Esophagus muscularis mucosa (tissue), 4 donors: ENCODE measurements around the gene LTBP1. TPM values are rescaled to one million over a fixed set of nuclear protein-coding genes. Genes with fewer than 3 reads are reported as not detected.

Experiments used
- DNase-seq: peaks from one replicate; pipeline ENCODE4 v3.0.0-alpha.2; 2017; ENCODE audit errors: extremely low spot score
- H3K27ac ChIP-seq, 4 donors: fragments of 200-600 bp; sonication (generic); replicated peaks in 1 of 4; 1 replicate in 3 of 4; 2 replicates in 1 of 4; pipeline ENCODE4 v1.5.1; 2016 to 2019; ENCODE audit warnings: mild to moderate bottlenecking in 1 of 4
- H3K27me3 ChIP-seq, 4 donors: fragments of 200-600 bp; sonication (generic); one replicate each; pipeline versions ENCODE4 v1.5.1 to v1.6.0; 2016 to 2019
- H3K36me3 ChIP-seq, 4 donors: fragments of 200-600 bp; sonication (generic); one replicate each; pipeline ENCODE4 v1.5.1; 2016 to 2019
- H3K4me1 ChIP-seq, 4 donors: fragments of 200-600 bp; sonication (generic); one replicate each; pipeline ENCODE4 v1.5.1; 2016 to 2019
- H3K4me3 ChIP-seq, 4 donors: fragments of 200-600 bp; sonication (generic); 1 replicate in 2 of 4; 2 replicates in 2 of 4; pipeline ENCODE4 v1.5.1; 2016 to 2019; ENCODE audit warnings: mild to moderate bottlenecking in 4 of 4, moderate library complexity in 1 of 4
- H3K9me3 ChIP-seq, 4 donors: fragments of 200-600 bp; sonication (generic); 1 replicate in 3 of 4; 2 replicates in 1 of 4; pipeline ENCODE4 v1.5.1; 2016 to 2019
- EP300 ChIP-seq: sonication (generic); formaldehyde crosslinking; IDR thresholded peaks from one replicate; pipeline ENCODE4 v1.6.1; 2017; ENCODE audit warnings: antibody characterized with exemption
- POLR2A ChIP-seq: fragments of 450-650 bp; IDR thresholded peaks from one replicate; pipeline ENCODE4 v1.6.1; 2017; ENCODE audit warnings: antibody characterized with exemption, moderate library complexity, mild to moderate bottlenecking, low read depth
- POLR2AphosphoS5 ChIP-seq, 2 donors: sonication (generic); formaldehyde crosslinking; IDR thresholded peaks; one replicate each; pipeline ENCODE4 v1.6.1; 2017; ENCODE audit warnings: antibody characterized with exemption in 2 of 2
- WGBS: methylation state at CpG from one replicate; pipeline ENCODE4 v1.1.5; 2018; 5-methylcytosine and 5-hydroxymethylcytosine counted together
- intact Hi-C: fragments of 100-400 bp; cut with DNase I; formaldehyde crosslinking; loops from one replicate; pipeline ENCODE4 v1.15.1; 2023
- total RNA-seq, 4 donors: library from RNA; depleted of rRNA; stranded (reverse); fragments of >200 nt; gene quantifications; one replicate each; pipeline versions ENCODE4 v1.1.0 to v1.2.1, GENCODE V29; 2016
- TF ChIP-seq, protein P1 (sequence below), 3 experiments: fragments of 200-600 bp in 2 of 3; fragments of 450-650 bp in 1 of 3; sonication (generic) in 2 of 3; IDR thresholded peaks; one replicate each; pipeline ENCODE4 v1.5.1; 2017 to 2019; ENCODE audit warnings: antibody characterized with exemption in 3 of 3, mild to moderate bottlenecking in 2 of 3, moderate library complexity in 1 of 3

Gene LTBP1
- total RNA-seq, 4 donors from 2014 or later = 254 to 465 (median 368) TPM

DNA sequence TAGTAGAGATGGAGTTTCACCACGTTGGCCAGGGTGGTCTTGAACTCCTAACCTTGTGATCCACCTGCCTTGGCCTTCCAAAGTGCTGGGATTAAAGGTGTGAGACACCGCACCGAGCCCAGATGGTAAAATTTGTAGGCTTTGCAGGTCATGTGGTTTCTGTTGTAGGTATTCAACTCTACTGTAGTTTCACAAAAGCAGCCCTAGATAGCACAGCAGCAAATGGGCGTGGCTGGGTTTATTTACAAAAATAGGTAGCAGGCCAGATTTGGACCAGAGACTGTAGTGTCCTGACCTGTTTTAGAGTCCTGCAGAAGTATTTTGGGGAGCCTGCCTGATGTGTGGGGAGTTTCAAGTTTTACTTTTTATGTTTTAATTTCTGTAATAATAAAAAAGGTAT, 445.6 kb downstream of the LTBP1 start:
- no peak for DNase-seq
- TF ChIP-seq POLR2AphosphoS5 (IDR thresholded peaks at IDR 0.05) = no peak
- no peak for TF ChIP-seq POLR2A
- no peak for TF ChIP-seq EP300
- Histone ChIP-seq H3K9me3 (no peaks in the 10 kb centered on the region), H3K4me3 (no peak overlapping the region), H3K27me3 (no peaks in the 10 kb centered on the region), H3K4me1 (peaks cover 0 to 50% (median 44%) of the 10 kb centered on the region in 4 donors), H3K27ac (peak overlapping the region in 2 of 4 donors; percentile 54 to 60), H3K36me3 (peaks cover 5 to 24% (median 10%) of the 10 kb centered on the region in 4 donors)
- intact Hi-C loops = no loop called here
- 85% methylated on average over 4 of the region's 4 CpGs for WGBS

- Histone ChIP-seq H3K4me3 (no peak overlapping the region), H3K27me3 (no peaks in the 10 kb centered on the region), H3K9me3 (no peaks in the 10 kb centered on the region), H3K36me3 (peaks cover 0 to 22% (median 10%) of the 10 kb centered on the region in 4 donors), H3K27ac (peak overlapping the region in 1 of 4 donors; percentile 5), H3K4me1 (peaks cover 5 to 40% (median 39%) of the 10 kb centered on the region in 4 donors)
- intact Hi-C loops = no loop called here
- TF ChIP-seq POLR2A (no peak), POLR2AphosphoS5 (IDR thresholded peaks at IDR 0.05) (no peak), EP300 (no peak)
- TF ChIP-seq, protein P1, sequence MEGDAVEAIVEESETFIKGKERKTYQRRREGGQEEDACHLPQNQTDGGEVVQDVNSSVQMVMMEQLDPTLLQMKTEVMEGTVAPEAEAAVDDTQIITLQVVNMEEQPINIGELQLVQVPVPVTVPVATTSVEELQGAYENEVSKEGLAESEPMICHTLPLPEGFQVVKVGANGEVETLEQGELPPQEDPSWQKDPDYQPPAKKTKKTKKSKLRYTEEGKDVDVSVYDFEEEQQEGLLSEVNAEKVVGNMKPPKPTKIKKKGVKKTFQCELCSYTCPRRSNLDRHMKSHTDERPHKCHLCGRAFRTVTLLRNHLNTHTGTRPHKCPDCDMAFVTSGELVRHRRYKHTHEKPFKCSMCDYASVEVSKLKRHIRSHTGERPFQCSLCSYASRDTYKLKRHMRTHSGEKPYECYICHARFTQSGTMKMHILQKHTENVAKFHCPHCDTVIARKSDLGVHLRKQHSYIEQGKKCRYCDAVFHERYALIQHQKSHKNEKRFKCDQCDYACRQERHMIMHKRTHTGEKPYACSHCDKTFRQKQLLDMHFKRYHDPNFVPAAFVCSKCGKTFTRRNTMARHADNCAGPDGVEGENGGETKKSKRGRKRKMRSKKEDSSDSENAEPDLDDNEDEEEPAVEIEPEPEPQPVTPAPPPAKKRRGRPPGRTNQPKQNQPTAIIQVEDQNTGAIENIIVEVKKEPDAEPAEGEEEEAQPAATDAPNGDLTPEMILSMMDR (IDR thresholded peaks at IDR 0.05) = no peak
- 88% methylated on average over 3 of the region's 3 CpGs for WGBS
- DNase-seq = no peak
These were observed 448.3 kb downstream of the LTBP1 start for GRCh38 chr2:33395034-33395433.

DNA sequence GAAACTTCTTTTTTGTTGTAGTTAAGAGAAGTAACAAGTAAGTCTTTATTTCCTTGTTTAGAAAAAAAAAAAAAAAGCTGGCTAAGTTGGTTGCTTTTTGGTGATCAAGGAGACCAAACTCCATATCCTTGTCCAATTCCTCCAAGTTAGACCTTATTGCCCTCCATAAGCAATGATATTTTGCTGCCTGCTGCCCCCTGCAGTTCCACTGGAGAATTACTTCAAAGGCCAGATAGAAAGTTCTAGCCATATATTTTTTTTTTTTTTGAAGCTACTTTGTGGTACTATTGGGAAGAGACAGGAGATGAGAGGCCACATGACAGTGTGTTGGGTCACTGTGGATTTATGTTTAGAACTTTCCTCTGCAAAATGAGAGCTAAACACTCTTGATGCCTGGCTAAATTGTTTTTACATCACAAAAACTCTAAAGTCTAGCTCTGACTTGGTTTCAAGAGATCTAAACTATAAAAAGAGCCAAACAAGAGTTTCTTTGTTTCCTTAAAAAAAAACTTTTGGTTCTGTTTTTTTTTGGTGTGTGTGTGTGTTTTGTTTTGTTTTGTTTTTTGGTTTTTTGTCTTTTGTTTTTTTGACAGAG, 449.0 kb downstream of the LTBP1 start:
- Histone ChIP-seq H3K4me3 (no peak overlapping the region), H3K9me3 (no peaks in the 10 kb centered on the region), H3K4me1 (peaks cover 5 to 40% (median 33%) of the 10 kb centered on the region in 4 donors), H3K36me3 (peaks cover 0 to 17% (median 10%) of the 10 kb centered on the region in 4 donors), H3K27ac (peak overlapping the region in 2 of 4 donors; percentile 3 to 5), H3K27me3 (no peaks in the 10 kb centered on the region)
- no peak for TF ChIP-seq POLR2AphosphoS5 (IDR thresholded peaks at IDR 0.05)
- TF ChIP-seq, protein P1 (IDR thresholded peaks at IDR 0.05) = peak; percentile 41 to 68 (median 49)
- intact Hi-C loops = no loop called here
- DNase-seq = no peak

DNA sequence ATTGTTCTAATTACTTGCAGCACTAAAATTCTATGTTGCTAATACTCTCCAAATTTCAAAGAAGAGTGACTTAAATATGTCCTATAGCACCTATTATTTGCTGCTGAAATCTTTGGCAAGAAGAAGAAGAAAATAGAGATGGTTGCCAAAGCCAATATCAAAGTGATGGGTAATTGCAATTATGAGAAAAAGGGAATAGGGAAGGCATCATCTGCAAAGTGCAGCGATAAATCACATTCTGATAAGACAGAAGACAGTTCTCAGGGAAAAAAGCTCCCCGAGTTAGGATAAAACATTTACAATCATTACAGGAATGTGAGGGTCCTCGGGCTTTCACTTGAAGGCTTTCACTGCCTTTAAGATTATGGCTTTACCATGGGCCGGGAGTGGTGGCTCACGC, 457.6 kb downstream of the LTBP1 start:
- intact Hi-C loops = no loop called here
- WGBS = 90% methylated on average over 5 of the region's 5 CpGs

DNA sequence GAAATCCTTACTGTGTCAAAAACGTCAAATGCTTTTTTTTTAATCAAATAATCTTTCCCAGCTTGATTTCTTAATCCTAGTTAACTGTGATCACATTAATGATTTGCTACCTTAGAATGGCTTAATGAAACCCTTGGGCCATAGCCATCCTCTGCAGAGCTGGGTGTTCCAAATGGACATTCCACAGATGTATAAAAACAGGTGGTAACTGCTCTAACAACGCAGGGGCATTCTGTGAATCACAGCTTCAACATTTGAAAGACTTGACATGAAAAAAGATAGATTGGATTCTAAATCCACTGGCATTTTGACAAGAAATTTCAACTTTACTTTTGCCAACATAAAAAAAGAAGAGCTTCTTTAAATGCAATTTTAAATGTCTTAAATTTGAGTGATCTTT, 459.9 kb downstream of the LTBP1 start:
- WGBS = 51% methylated on average over 2 of the region's 2 CpGs
- intact Hi-C loops = no loop called here
- Histone ChIP-seq H3K9me3 (peaks cover 0 to 7% (median 0%) of the 10 kb centered on the region in 4 donors), H3K27ac (no peak overlapping the region), H3K27me3 (no peaks in the 10 kb centered on the region), H3K4me3 (no peak overlapping the region), H3K36me3 (no peaks in the 10 kb centered on the region), H3K4me1 (peaks cover 0 to 7% (median 0%) of the 10 kb centered on the region in 4 donors)
- DNase-seq = no peak
- TF ChIP-seq EP300 (no peak), POLR2AphosphoS5 (IDR thresholded peaks at IDR 0.05) (peak in 1 of 2 donors; percentile 24), POLR2A (no peak)
- TF ChIP-seq, protein P1 (IDR thresholded peaks at IDR 0.05) = no peak

More for the DNA sequence above, 457.6 kb downstream of the LTBP1 start:
- peaks cover 0 to 7% (median 0%) of the 10 kb centered on the region in 4 donors for H3K9me3 ChIP-seq
- no peaks in the 10 kb centered on the region for H3K27me3 ChIP-seq
- no peak for TF ChIP-seq POLR2A
- no peak for TF ChIP-seq EP300
- no peak for TF ChIP-seq POLR2AphosphoS5 (IDR thresholded peaks at IDR 0.05)
- TF ChIP-seq, protein P1 (IDR thresholded peaks at IDR 0.05) = no peak
- H3K36me3 ChIP-seq = no peaks in the 10 kb centered on the region
- no peak for DNase-seq
- H3K27ac ChIP-seq = no peak overlapping the region
- no peak overlapping the region for H3K4me3 ChIP-seq
- peaks cover 2 to 20% (median 12%) of the 10 kb centered on the region in 4 donors for H3K4me1 ChIP-seq
